Activated CD8-positive, alpha-beta memory T cell treated with anti-CD3 and anti-CD28 coated beads, Interleukin-2, amount 50 U/mL, for 1 hour (primary cell): ENCODE results near the gene MAGOHB.
"Not testable (repeated sequence)": the region's sequence is repeated elsewhere in the genome, so short reads cannot be mapped to it uniquely, and the experiment has no call there.

Experiments used
- DNase-seq: peaks from one replicate; pipeline ENCODE4 v3.0.0-alpha.2; 2020; ENCODE audit errors: extremely low read depth

MAGOHB gene

DNA sequence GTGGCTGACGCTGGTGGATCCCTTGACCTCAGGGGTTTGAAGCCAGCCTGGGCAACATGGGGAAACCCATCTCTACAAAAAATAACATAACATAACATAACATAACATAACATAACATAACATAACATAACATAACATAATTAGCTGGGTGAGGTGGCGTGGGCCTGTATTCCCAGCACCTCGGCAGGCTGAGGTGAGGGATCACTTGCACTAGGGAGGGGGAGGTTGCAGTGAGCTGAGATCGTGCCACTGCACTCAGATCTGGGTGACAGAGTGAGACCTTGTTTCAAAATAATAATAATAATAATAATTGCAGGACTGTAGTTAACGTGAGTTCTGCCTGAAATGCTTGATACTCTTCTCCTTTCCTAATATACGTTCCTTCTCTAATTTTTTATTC is 1.3 kb downstream of the MAGOHB start:
- no peak for DNase-seq

DNA sequence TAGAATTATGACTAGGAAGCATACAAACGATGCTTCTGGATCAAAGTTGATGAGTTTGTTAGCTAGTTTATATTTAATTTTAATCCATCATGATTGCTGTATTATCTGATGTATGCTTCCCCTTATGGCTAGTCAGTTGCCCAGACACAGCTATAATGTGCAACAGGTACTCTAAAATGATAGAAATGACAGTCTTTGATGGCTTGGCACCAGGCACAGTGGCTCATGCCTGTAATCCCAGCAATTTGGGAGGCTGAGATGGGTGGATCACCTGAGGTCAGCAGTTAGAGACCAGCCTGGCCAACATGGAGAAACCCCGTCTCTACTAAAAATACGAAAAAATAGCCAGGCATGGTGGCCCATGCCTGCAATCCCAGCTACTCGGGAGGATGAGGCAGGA is 2.2 kb downstream of the MAGOHB start:
- not testable (repeated sequence) for DNase-seq

DNA sequence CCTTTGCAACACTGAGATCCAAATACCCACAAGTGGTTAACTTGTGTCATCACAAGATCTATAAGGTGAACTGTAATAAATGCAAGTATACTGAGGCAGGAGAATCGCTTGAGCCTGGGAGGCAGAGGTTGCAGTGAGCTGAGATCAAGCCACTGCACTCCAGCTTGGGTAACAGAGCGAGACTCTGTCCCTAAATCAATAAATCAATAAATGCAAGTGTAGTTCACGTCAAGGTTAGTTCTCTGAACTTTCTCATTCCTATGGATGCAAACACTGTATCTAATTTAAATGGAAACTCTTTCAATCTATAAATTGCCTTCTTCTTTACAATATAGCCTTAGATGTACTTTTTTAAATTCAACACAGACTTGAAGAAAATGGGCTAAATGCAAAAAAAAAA is 3.2 kb downstream of the MAGOHB start:
- DNase-seq, result no peak

DNA sequence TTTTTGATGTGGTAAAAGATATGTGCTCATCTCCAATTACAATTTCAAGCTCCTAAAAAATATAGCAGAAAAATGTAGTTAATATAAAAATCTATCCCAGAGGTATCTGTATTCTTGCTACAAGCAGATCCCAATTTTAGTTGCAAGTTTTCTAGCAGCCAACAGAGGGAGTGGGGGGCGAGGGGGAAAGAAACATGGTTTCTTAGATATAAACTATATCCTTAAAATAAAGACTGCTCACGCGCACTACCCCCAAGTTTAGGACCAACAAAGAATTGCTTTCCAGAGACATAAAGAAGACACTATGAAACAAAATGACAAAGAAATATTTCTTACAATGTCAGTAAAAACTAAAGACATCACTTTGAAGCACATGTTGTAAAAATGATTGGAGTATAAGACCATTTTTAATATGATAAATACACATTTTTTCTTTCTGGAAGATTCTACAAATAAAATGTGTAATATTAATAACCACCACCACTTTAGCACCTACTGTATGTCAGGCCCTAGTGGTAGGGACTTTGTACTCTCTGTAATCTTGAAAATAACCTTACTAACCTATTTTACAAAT is 5.4 kb downstream of the MAGOHB start:
- DNase-seq, result no peak

DNA sequence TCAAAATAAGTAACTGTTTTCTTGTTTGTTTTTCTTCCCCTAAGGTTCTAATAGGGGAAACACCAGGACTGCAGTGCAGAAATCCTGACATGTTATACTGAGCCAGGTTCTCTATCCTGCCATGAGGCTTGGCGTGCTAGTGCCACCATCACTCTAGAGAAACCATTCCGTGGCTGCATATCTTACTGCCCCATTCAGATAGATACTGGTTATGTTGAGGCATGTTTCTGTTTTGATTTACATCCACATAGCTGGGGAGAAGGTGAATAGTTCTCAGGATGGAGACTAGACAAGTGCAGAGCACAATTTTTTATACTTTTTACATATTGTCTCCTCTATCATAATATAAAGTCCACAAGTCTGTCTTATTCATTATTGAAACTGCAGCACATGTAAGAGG is 11.5 kb downstream of the MAGOHB start:
- no peak for DNase-seq

DNA sequence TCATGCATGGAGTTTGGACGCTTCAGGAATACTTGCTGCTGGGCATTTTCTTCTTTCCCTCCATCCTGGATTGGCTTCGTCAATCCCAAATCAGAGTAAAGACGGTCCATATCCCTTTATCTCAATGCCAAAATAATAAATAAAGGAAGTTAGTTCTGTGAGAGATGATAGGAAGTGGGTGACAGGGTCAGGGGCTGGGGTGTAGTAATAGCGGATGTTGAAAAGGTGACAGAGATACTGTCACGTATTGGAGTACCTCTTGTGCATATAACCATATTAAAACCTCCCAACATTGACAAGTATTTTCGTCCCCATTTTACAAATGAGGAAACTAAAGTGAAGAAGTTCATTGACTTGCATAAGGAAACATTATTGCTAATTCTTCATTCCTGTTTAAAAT is 12.4 kb downstream of the MAGOHB start:
- DNase-seq, result no peak

DNA sequence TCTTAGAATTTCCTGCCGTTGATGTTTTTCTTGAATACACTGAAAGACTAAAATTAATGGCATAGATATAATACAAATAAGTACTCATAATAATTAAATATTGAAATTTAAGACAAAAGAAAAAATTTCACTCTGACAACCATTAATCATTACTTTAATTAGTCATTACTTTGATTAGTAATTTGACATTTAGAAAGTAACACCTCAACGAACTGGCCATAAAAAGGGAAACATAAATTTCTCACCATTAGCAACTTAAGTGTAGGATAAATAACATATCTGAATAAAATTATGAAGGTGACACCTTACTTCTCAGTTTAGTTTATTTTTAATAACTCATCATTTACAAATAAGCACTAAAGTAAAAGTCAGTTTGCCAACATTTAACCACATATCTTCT is 17.5 kb downstream of the MAGOHB start:
- no peak for DNase-seq

DNA sequence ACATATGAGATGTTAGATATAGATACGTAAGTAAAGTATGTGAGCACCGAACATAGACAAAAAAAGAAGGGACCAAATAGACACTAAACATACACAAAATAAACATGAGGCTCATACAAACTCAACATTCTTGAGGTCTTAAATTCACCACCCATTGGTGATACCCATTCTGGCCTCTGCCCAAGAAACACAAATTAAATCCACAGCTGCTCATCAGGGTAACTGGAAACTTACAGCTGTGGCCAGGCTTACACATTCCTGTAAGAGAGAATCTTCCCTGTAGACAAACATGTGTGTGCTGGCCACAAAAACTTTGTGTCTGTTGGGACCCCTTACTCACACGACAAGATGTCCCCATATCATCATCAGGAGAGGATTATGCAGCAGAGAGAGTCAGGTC is 22.4 kb downstream of the MAGOHB start:
- no peak for DNase-seq

DNA sequence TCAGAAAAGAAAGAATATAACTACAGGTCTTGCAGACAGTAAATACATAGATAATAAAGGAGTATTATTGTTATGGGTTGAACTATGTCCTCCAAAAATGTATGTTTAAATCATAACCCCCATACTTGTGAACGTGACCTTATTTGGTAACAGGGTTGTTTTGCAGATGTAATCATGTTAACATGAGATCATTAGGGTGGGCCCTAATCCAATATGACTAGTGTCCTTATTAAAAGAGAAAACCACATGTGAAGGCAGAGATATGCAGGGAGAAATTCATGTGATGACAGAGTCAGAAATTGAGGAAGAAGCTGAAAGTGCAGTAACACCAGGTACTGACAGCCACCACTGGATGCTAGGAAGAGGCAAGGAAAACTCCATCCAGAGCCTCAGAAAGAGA is 29.0 kb downstream of the MAGOHB start:
- no peak for DNase-seq

DNA sequence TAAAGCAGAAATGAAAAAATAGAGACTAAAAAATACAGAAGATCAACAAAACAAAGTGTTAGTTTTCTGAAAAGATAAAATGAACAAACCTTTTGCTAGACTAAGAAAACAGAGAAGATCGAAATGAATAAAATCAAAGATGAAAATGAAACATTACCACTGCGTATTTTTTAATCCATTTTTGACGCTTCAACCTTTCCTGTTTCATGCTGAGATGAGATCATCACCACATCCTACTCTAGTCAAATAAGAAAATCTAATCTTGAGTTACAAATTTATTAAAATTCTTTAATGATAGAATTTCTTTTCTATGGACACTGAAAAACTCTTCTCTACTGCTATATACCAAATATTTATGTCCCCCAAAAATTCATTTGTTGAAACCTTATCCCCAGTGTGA is 30.7 kb downstream of the MAGOHB start:
- DNase-seq, result no peak

DNA sequence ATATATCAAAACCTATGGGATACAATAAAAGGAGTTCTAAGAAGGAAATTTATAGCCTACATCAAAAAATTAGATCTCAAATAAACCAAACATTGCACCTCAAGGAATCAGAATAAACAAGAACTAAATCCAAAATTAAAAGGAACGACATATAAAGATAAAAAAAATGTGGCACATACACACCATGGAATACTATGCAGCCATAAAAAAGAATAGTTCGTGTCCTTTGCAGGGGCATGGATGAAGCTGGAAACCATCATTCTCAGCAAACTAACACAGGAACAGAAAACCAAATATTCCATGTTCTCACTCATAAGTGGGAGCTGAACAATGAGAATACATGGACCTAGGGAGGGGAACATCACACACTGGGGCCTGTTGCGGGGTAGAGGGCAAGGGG is 31.3 kb downstream of the MAGOHB start:
- DNase-seq, result not testable (repeated sequence)

DNA sequence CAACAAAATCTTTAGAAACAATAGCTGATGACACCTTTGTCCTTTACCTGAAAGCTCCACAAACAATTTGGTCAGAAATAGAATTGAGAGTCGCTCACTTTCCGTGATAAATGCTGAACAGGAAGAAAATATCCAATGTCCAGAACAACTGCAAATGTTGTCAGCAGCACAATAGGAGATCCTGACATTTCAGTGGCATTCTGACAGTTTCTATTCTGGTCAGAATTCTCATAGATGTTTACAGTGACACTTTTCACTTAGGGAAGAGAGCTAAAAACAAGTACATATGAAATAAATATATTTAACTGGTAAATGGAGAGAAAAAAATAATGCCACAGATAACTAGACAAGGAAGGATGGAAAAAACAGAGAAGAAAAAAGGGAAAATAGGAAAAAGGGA is 39.1 kb downstream of the MAGOHB start:
- no peak for DNase-seq

DNA sequence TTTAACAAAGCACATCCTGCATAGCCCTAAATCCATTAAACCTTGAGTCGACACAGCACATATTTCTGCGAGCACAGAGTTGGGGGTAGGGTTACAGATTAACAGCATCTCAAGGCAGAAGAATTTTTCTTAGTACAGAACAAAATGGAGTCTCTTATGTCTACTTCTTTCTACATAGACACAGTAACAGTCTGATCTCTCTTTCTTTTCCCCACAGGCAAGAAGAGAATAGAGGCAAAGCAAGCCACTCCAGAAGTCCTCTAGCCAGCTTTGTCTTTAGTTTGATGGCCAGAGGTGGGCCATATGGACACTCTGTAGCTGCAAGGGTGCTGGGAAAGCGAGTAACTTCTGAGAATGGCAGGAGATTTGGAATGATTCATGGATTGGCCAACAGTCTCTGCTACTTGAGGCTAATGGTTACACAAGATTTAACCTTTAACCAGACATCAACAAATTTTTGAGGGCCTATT is 41.4 kb downstream of the MAGOHB start:
- not testable (repeated sequence) for DNase-seq

DNA sequence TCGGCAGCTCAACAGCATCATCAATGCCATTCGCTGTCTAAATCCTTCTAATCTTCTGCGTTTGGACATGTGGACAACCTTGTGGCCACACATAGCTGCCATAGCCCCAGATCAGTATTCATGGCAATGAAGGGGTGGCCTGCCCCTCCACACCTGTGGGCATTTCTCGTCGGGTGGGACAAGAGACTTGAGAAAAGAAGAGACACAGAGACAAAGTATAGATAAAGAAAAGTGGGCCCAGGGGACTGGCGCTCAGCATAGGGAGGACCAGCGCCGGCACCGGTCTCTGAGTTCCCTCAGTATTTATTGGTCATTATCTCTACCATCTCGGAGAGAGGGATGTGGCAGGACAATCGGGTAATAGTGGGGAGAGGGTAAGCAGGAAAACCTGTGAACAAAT is 42.3 kb downstream of the MAGOHB start:
- DNase-seq, result no peak

DNA sequence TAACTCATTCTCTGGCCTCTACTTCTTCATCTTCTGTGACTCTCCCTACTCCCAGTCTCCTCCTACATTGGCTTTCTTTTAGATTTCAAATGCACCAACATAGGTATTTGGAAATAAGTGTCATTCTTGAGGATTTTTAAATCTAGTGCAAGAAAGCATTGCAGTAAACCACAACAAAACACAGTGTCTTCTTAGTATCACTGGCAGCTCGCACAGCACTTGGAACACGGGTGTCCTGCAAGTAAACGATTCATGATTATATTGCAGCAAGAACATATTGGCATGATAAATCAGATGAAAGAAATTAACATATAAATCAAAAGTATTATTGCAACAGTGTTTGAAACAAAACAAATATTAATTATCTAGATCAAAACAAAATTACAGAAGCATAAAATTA is 45.6 kb downstream of the MAGOHB start:
- DNase-seq, result no peak

DNA sequence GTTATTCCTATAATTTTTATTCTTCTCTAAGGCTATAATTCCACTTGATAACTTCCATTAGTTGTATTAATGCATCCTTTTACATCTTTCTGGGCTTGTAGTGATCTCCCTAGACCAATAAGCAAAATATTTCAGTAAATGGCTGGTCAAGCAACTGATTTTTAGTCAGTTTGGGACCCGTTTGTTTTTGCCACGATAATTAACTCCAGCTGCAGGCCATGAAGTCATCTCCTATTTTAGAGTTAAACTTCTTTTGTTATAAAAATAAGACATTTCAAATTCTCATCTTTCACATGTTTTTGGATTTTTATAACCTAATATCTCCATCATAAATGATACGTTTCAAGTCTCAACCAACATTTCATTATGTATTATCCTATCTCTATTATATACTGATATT is 49.4 kb downstream of the MAGOHB start:
- no peak for DNase-seq

DNA sequence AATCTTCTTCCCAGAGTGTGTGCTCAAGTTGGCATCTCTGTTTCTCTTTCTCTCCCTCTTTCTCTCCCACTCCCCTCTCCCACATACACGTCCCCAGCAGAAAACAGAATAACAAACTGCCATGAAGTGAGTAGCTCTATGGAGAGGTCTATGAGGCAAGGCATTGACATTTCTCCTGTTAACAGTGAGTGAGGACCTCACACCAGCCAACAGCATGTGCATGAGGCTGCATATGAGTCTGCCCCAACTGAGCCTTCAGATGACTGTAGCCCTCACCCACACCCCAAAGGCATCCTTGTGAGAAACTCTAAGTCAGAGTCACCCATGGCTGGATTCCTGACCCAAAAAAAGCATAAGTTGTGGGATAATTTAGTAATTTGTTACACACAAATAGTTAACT is 50.4 kb downstream of the MAGOHB start:
- DNase-seq, result no peak

DNA sequence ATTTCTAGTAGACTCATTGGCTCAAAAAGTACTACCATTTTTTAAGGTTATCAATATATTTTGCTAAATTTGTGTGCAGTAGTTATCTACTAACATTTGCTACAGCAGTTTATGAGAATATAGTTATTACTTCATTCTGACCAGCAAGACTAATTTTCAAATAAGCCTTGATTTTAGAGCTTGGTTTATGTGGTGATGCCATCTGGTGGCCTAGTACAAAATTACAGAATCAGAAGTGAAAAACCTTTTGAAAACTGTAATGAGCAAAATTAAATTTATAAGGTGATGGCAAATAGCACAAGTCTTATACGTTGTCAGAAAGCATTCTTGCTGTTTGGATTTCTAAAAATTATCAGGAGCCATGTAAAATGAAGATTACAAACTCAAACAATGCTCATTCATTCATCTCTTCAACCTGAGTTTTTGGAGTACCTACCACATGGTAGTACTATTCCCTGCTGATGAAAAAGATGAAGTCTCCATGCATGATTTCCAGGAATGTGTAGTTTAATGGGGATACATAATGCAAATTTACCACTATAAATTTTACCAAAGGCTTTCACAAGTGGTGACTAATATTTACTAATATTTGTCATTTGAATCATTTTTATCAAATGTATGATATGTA is 51.0 kb downstream of the MAGOHB start:
- no peak for DNase-seq

DNA sequence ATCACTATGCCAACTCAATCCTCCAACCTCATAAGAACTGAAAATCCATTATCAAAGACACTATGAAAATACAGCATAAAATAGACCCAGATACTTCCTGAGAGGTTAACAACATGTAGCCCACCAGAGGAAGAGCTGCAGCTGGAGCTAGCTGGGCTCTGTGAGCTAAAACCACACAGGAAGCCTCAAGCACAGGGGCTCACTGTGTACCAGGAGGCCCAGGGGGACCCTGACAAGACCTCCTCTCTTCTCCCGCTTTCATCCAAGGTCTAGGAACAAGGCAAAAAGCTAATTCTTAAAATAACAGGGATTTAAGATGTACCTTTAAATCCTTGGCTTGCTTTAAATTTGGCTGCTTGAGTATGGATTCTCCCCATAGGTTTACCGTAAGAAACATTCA is 54.2 kb downstream of the MAGOHB start:
- no peak for DNase-seq

DNA sequence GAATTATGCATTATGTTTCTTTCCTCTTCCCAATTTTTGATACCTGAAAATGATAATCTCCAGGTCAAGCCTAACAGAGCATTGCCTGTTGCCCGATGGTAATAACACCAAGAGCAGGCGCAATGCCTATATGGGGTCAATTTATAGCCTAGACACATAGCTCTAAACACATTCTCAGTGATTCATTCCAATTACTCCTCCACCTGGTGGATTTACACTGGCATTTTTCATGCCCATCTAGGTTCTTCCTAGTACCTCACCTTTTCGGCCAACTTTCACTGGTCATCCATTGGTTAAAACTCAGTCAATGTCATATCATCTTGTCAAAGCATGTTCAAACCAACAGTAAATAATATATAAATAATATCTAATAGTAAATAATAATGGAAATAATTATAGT is 54.6 kb downstream of the MAGOHB start:
- no peak for DNase-seq

DNA sequence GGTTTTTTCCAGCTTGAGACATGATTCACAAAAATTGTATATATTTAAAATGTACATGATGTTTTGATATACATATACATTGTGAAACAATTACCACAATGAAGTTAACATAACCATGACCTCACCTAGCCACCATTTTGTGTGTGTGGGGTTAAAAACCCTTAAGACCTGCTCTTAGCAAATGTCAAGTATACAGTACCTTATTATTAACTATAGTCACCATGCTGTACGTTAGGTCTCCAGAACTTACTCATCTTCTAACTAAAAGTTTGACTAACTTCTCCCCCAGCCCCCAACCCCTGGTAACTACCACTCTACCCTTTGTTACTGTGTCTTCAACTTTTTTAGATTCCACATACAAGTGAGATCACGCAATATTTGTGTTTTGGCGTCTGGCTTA is 55.1 kb downstream of the MAGOHB start:
- no peak for DNase-seq

DNA sequence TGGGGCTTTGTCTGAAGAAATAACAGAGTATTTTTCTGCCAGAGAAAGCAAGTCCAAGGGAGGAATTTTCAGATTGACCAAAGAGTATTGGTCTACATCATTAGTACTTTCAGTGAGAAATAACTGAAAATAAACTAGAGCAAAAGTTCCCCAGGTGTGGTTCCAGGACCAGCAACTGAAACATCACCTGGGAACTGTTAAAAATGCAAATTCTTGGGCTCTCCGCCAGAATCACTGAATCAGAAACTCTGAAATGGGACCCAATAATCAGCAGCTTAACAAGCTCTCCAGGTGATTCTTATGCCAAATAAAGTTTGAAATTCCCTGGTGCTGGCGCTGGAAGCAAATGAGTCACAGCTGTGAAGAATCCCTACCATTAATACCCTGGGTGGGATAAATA is 55.6 kb downstream of the MAGOHB start:
- DNase-seq, result no peak

DNA sequence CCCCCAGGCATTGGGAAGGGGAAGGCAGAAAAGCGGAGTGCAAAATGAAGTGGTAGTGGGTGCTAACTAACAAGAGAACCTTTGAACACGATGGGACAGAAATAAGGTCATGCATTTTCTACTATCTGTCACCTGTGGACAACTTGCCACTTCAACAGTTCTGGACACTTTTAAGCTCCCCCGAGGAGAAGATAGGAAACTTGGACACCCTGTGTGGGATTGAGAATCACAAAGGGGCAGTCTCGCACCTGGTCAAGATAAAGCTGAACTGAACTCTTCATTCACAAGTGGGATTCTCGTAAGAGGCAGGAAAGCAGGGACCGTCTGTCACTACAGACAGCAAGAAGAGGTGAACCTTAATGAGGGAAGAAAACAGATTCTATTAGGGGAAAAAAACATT is 56.1 kb downstream of the MAGOHB start:
- no peak for DNase-seq
